NCI-H1417 (cell line): ENCODE measurements around the gene IFI6.
"Not testable (repeated sequence)": the region's sequence is repeated elsewhere in the genome, so short reads cannot be mapped to it uniquely, and the experiment has no call there.

Experiments
- DNase-seq, 3 experiments: peaks; one replicate each; lab custom pipeline; 2025; lab: John Stamatoyannopoulos, UW

The IFI6 gene

GRCh38 chr1:27650539-27651175 lies 21.3 kb downstream of the IFI6 start:
- peak; percentile 8 to 47 (median 45) for DNase-seq

- DNase-seq, result no peak
Measured at GRCh38 chr1:27650171-27650538, 21.8 kb downstream of the IFI6 start.

GRCh38 chr1:27649306-27649635 lies 22.7 kb downstream of the IFI6 start:
- no peak for DNase-seq

GRCh38 chr1:27648602-27649305 lies 23.2 kb downstream of the IFI6 start:
- DNase-seq, result no peak

DNA sequence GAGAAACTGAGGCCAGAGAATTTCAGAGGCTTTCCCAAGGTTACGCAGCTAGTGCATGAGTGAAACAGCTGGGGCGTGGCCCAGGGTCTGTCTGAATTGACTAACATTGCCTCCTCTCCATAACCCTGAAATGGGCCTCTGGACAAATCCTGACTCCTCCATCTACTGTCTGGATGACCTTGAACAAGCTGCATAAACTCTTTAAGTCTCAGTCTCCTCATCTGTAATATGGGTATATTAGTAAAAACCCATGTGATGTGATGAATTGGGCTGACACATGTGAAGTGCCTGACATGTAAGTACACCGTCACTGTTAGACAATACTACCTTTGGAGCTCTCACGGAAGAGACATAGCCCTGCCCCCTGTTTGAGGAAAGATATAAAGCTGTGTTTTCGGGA lies 24.7 kb downstream of the IFI6 start:
- DNase-seq, result no peak

DNA sequence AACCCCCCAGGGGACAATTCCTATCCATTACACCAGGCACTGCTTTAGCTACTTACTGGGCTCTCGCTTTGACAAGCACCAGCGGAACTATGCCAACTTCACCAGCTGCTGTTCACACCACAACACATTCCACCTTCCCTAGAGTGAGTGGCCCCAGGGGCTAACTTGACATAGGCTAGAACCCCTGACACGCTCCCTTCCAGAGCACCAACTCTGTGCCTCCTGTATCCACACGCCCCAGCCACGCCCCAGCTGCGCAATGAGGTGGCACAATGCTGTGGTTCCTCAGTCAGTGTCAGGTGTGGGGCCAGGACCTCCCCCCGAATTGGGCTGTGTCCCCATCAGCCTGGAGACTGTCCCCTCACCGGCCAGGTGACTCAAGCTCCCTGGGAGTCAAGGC lies 25.3 kb downstream of the IFI6 start:
- DNase-seq, result no peak

DNA sequence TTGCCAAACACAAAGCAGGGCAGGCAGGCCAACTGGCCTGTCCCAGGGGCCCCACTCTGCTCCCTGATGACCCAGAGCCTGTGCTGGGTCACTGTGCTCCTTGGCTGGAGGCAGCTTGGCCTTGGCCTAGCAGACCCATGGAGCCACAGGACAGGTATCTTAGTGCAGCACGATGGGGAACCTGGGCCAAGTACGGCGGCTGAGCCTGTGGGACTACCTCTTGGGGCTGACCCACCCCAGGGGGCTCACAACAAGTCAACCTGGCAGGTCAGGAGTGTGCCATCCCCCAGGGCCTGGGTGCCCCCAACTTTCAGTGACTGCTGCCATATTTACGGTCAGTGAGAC lies 26.9 kb downstream of the IFI6 start:
- DNase-seq, result no peak

DNA sequence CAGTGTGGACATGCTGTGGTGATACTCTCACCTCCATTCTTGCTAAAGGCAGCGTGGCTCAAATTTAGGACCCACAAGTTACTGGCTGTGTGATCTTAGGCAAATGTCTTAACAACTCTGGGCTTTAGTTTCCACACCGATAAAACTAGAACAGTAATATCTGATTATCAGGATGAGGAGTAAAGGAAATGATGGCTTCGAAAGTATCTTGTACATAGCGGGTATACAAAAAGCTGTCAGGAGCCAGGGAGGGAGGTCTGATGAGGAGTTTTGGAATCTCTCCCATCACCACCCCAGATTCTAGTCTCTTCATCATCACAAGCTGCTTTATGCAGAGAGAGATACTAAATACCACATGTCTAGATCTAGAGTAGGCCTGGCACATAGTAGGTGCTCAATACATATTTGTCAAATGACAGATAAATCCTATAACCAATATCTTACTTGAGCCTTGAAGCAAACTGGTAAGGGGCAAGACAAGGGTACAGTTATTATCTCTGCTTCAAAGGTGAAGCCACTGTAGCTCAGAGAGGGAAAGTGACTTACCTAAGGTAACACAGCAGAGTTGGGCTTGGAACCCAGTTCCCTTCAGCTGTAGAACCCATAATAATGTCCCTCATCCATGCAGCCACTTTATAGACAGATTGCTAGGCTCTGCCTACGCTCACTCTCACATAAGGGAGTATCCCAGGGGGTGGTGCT lies 27.5 kb downstream of the IFI6 start:
- DNase-seq, result no peak

GRCh38 chr1:27643600-27644368 lies 28.2 kb downstream of the IFI6 start:
- DNase-seq, result no peak

- DNase-seq, result not testable (repeated sequence)
Measured at GRCh38 chr1:27640514-27640913, 31.5 kb downstream of the IFI6 start.

- no peak for DNase-seq
Measured at GRCh38 chr1:27638805-27639204, 33.2 kb downstream of the IFI6 start.

- DNase-seq, result no peak
Measured at GRCh38 chr1:27638047-27638734, 33.8 kb downstream of the IFI6 start.

GRCh38 chr1:27635396-27636142 lies 36.4 kb downstream of the IFI6 start:
- DNase-seq, result no peak

- DNase-seq, result no peak
Measured at GRCh38 chr1:27634985-27635367, 37.0 kb downstream of the IFI6 start, which contains the start of gene FGR. Gene FGR, minus strand, starts transcription at chr1:27635185. Its CDS starts 11,269 bp downstream, at chr1:27623916.

- peak in 2 of 3 experiments; percentile 22 for DNase-seq
Measured at GRCh38 chr1:27634177-27634984, 37.6 kb downstream of the IFI6 start.

GRCh38 chr1:27633640-27634176 lies 38.3 kb downstream of the IFI6 start:
- DNase-seq, result no peak

DNA sequence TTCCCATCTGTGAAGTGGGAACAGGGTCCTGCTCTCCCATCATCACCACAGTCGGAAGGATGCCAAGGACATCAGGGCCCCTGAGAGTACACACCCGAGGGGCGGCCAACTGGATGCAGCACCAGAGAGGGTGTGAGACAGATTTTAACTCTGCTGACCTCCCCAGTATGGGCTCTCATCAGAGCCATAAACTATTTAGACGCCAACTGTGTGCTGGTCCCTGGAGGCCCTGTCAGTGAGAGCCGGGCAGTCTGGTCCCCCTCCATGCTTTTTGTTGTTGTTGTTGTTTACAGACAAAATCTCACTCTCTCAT lies 38.7 kb downstream of the IFI6 start:
- DNase-seq, result no peak

GRCh38 chr1:27632387-27633297 lies 39.4 kb downstream of the IFI6 start:
- DNase-seq, result no peak

GRCh38 chr1:27630859-27631491 lies 41.0 kb downstream of the IFI6 start:
- DNase-seq, result no peak
